Nucleus accumbens (tissue), 56 donors: Measurements from ENCODE around the gene SREBF1.

ENCODE experiments used
- DNase-seq, 56 donors: peaks; one replicate each; lab custom pipeline; 2025; lab: John Stamatoyannopoulos, UW

The SREBF1 gene

DNA sequence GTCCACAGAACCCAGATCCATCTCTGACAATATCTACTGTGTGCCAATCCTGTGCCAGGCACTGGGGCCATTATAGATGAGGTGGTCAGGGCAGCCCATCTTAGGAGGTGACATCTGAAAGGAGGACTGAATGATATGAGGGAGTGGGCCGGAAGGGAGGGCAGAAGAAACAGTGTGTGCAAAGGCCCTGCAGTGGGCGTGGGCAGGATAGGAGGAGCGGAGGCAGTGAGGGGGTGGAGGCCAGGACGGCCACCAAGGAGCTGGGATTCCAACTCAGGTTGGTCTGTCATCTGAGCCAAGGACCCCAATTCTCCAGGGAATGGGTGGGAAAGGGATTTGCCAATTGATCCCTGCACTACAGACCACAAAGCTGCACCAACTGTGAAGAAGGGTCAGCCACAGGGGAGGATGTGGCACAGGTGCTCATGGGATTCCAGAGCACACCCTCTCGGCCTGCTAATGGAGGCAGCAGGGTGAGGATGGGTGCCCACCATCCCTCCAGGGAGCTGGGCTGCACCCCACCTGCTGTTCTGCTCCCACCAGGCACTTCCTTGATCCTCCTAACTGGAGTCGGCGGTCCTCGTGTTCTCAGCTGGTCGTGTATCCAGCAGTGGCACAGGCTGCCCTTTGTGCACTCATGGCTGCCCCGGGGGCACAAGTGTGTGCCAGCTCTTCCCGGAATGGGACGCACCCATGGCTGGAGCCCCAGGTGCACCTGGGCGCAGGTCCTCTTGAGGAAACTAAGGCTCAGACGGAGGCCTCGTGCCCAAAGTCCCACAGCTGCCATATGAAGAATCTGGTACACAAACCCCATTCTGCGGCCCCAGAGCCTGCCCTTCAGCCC, 9.6 kb downstream of the SREBF1 start:
- DNase-seq = no peak

DNA sequence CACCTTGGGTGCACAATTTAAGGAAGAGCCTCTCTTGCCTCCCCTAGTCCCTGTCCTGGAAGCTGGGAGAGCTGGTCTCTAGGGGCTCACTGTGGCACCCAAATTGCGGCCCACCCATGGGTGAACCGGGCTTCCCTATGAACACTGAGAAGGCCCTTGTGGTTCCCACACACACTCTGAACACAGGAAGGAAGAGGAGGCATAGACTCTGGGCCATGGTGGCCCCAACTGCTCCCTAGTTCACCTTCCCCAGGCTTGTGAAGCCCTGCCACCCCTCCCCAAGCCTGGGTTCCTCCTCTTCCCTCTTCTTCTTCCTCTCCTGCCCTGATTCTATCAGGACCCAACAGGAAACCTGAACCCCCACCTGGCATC, 10.5 kb downstream of the SREBF1 start:
- DNase-seq = no peak

DNA sequence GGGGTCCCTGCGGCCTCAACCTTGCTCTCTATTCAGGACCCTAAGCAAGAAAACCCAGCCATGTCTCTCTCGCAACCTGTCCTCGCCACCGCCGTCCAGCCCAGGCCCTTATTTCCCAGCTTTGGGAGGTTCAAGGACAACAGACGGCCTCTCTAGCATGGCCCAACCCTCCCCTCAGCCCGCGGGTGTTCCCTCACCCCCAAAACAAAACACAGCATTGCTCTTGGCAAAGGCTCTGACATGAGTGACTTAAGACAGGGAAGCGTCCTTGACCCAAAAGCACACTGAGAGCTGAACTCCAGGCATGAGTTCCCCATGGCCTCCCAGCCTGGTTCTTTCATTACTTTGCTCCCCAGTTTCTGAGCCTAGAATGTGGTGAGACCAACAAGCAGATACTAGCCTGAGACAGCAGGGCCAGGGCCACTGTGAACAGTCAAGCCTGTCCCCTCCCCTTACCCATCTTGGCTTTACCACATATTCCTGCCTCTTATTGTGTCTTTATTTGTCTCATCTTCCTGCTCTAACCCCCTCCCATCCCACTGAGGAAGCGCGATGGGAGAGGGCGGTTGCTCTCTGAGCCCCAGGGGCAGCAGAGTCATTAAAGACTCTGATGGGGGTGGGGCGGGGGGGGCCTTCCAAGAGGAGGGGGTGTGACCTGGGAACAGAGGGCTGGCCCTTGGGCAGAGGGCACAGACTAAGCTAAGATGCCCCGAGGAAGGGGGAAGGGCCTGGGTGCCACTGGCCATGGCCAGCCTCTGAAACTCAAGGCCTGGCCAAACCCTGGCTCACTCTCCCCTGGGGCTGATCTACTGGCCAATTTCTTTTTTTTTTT, 11.8 kb downstream of the SREBF1 start:
- DNase-seq = peak in 5 of 56 donors; percentile 26 to 50 (median 35)

DNA sequence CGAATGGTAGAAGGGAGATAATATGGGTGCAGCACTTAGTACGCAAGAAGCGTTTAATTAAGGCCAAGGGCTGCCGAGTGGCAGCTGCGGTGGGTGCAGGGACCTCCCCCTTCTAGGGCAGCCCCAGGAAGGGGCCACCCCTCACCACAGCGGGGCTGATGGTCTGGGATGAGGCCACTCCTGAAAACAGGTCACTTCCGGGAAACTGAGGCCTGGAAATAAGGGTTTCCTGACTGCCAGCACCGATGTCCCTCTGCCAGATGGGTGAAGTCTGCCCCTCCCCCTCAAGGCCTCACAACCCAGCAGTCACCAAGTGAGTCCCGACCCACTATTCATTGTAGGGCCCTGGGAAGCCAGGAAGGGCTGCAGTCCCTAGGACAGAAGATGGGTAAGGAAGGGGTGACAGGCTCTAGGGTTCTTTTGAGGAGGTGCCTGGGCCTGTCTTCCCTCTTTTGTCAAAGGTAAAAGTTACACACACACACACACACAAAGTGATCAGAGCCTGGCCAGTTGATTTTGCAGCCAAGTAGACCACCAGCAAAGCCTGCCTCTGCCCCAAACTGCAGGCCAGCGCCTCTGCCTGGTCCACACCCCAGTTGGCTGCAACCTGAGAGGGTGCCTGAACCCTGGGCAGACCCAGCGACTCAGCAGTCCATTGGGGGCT, 12.5 kb downstream of the SREBF1 start:
- peak in 15 of 56 donors; percentile 26 to 71 (median 55) for DNase-seq

DNA sequence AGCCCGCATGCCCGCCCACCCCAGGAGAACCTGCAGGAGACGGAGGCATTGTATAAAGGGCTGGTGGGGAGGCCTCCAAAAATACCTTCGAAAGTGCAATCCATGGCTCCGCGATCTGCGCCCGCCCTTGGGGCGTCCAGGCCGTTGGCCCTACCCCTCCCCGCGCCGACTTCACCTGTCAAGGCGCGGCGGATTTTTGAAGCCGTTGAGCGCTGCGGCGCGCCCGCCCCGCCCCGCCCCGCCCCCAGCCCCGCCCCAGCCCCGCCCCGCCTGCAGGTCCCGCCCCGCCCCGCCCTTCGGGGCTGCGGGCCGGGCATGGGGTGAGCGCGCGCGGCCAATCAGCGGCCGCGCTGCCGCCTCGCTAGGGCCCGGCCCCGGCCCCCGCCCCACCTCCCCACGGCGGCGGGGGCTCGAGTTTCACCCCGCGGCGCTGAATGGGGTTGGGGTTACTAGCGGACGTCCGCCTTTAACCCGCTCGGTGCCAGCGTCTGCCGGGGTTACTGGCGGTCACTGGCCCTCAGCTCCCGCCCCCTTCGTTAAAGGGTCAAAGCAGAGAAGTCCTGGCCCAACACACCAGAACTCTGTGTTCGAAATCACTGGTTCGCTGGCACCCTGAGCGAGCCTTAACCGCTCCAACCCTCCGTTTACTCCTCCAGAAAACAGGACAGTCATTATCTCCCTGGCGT, 13.2 kb downstream of the SREBF1 start:
- peak; percentile 33 to 93 (median 82) for DNase-seq

DNA sequence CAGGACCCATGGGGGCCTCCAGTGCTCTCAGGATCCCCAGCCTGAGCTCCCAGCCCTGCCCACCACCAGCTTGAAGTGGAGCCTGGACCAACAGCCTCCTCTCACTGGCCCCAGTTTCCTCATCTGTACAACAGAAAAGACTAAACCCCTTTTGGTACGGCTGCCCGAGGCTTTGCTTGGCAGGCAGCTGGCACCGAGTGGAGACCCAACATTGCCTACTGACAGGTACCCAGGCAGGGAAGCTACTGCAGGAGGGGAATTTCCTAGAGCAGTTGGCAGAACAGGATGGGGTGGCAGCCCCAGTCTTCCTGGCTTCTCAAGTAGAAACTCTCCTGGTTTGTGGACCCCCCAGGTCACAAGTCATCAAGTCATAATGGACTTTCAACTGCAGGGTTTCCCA, 14.2 kb downstream of the SREBF1 start:
- peak in 2 of 56 donors; percentile 54 to 62 for DNase-seq

DNA sequence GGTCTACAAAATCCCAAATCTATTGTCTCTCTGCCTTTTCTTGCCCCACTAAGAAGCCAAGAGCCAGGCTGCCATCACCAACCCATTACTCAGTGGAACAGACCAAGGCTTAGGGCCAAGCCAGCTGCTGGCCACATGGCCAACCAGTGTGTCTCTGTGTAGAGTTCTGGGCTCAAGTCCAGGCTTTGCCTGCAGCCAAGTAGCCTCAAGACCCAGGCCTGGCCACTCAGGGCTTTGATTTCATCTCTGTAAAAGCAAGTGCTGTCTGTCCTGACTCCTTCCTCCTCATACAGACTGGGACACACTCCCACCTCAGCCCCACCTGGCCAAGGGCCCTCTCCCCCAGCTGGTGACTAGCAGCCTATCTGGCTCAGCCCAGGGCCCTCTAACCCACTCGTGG, 14.6 kb downstream of the SREBF1 start:
- DNase-seq = peak in 54 of 56 donors; percentile 29 to 96 (median 85)

DNA sequence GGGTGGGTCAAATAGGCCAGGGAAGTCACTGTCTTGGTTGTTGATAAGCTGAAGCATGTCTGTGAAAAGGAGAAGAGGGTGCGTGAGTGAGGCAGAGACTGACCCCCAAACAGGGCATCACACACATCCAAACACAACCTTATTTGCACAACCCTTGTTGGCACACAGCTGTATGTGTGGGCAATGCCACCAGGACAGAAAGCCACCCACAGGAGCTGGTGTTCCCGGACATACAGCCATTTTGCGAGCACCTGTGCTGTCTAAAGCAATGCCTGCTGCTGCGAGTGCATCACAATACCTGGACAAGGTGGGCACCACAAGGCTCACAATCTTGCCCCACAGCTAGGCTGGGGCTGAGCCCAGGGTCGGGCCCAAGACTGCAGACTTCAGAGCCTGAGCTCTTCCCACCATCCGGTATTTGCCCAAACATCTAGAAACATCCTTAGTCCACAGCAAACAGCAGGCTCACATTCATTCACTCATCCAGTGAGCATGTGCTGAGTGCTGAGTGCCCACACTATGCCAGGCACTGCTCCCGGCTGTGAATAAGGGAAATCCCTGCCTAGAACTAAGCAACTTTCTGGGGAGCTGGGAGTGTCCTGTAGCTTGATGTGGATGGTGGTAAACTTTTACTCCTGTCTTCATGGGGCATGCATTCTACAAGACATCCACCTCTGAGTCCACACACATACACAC, 16.2 kb downstream of the SREBF1 start:
- DNase-seq = peak in 2 of 56 donors; percentile 21 to 27

DNA sequence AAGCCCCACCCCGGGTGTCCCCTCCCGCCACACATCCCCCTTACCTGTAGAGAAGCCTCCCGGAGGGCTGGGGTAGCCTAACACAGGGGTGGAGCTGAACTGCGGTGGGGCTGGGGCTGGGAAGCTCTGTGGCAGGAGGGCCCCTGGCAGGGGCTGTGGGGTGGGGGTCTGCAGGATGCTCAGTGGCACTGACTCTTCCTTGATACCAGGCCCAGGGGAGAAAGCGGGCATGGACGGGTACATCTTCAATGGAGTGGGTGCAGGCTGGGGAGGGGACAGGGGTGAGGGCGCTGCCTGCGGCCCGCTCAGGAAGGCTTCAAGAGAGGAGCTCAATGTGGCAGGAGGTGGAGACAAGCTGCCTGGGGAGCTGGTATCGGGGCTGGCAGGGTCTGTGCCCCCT, 16.7 kb downstream of the SREBF1 start:
- DNase-seq = no peak

DNA sequence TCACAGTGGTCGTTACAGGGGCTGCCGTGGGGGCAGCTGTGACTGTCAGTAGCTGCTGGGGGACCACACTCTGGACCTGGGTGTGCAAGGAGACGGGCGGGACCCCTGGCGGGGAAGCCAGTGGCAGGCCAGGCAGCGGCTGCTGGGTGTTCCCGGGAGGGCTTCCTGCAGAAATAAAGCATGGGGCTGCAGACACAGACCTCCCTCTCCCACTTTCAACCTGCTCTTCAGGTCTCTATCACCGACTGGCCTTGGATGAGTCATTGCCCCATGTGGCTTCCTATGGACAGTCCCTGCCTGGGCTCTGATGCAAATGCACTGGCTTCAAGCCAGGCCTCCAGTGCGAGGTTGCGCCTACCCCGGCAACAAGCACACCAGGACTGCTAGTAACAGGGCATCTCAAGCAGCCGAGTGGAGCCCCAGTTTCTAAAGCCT, 17.2 kb downstream of the SREBF1 start:
- peak in 28 of 56 donors; percentile 15 to 85 (median 42) for DNase-seq

DNA sequence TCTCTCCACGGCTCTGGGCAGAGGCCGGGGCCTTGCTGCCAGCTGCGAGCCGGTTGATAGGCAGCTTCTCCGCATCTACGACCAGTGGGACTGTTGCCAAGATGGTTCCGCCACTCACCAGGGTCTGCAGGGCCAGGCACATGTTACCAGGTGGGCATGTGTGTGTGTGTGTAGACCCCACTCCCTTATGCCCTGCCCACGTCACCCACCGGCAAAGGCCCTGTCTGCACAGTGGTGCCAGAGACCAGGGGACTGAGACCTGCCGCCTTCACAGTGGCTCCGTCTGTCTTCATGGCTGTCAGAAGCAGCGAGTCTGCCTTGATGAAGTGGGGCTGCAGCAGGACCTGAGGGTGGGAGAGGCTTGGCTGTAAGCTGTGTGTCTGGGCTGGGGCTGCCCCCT, 17.7 kb downstream of the SREBF1 start:
- DNase-seq = no peak

DNA sequence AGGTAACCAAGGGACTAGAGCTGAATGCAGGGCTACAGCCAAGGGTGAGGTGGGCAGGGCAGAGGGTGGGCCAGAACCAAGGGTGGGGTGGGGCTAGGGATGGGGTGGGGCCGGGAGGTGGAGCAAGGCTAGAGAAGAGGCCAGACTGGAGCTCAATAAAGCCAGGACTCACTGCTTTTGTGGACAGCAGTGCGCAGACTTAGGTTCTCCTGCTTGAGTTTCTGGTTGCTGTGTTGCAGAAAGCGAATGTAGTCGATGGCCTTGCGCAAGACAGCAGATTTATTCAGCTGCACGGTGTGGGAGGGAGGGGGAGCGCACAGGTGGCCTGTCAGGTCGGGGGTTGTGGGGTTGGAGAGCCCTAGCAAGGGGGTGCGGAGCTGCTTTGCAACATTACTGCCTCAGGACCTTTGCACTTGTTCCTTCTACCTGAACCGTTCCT, 18.7 kb downstream of the SREBF1 start:
- DNase-seq = peak in 3 of 56 donors; percentile 41 to 43 (median 42)

DNA sequence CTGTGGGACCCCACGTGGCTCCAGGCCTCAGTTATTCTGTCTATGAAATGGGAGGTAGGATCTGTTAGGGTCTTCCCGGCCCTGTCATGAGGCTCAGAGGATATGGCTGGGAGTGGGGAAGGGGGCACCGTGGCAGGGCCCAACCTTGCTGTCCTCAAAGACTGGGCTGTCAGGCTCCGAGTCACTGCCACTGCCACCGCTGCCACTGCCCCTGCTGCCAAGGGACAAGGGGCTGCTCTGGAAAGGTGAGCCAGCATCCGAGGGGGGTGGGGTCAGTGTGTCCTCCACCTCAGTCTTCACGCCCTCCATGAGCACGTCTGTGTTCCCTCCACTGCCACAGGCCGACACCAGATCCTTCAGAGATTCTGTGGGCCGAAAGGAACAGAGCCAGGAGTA, 19.2 kb downstream of the SREBF1 start:
- DNase-seq = no peak

DNA sequence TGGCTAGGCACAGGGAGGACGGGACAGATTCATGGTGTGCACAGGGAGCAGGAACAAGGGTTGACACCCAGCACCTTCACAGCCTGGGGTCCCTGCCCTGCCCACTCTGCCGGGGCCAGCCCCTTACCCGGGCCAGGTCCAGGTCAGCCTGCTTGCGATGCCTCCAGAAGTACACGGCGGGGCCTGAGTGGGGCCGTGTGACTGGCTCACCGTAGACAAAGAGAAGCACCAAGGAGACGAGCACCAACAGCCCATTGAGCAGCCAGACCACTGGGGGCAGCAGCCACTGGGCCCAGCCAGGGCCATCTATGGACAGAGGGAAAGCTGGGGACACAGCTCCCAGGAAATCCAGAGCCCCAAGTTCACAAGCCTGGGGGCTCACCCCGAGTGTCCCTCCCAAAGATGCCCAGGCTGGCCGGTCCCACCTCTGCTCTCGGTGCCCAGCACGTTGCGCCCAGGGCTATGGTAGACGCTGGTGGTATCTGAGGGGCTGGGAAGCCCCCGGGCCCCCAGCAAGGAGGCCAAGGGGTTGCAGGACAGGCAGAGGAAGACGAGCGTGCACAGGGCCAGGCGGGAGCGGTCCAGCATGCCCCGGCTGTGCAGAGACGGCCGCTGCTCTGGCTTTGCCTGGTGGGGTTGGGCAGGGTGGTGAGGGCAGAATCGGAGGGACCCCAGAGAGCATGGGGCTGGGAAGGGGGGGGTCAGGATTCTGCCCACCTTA, 19.8 kb downstream of the SREBF1 start:
- DNase-seq = peak in 1 of 56 donors; percentile 51

DNA sequence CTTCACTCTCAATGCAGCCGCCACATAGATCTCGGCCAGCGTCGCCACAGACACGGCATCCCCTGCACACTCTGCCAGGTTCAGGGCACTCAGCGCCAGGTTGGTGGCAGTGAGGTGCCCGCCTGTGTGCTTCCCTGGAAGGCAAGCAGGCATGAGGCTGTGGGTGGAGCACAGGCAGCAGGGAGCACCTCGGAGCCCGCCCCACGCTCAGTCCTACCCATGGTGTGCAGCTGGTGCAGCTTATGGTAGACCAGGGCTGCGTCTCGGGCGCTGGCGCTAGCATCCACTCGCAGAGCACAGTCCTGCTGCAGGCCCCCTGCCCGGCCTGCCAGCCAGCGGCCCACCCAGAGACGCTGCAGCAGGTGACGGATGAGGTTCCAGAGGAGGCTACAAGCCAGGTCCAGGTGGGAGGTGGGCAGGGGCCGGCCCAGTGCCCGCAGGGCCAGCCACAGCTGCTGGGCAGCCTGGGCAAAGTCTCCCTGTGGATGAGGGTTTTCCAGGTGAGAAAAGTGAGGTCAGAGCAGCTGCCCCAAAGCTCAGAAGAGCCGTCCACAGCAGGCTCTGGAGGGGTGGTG, 20.5 kb downstream of the SREBF1 start:
- peak in 19 of 56 donors; percentile 22 to 69 (median 42) for DNase-seq

DNA sequence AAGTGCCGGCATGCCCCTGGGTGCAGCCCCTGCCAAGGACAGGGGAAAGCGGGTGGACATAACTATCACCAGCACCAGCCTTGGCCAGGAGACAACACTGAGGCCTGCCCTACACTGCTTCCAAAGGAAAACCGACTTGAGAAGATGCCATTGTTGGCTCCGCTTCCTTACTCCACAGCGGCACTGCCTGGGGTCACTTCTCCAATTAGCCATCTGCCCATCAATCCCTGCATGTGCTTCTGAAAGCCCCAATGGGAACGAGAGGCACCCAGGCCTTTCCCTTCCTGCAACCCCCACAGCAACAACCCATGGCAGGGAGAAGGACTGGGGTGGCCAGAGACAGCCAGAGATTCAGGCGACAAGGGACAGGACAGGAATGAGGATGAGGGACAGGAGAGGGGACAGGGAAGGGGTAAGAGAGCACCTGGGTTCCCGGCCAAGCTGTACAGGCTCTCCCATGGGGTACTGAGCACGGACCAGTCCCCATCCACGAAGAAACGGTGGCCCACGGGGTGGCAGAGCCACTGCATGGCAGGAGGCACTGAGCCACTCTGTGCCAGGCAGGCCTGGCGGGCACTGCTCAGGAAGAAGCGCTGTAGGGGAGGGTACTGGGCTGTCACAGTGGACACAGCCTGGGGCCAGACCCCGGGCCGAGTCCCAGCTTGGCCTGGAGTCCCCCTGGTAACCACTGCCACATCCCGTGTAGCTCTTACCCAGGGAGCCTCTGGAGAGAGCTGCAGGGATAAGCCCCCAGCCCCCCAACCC, 21.2 kb downstream of the SREBF1 start:
- peak in 9 of 56 donors; percentile 21 to 57 (median 38) for DNase-seq

DNA sequence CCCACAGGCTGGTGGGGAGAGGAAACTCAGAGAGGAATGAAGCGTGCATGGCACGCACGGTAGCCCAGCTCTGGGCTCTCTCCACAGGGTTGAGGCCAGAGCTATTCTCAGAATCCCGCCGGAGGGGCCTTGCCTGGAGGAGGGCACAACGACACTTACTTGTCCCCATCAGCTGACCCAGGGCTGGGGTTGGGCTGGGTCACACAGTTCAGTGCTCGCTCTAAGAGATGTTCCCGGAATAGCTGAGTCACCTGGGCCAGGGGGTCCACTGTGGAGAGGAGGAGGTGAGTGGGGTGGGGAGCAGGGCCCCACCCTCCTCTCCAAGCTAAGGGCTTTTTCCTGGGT, 21.8 kb downstream of the SREBF1 start:
- DNase-seq = peak in 2 of 56 donors; percentile 41 to 42
